Erythroblast (primary cell): ENCODE data around the gene SLC25A34.

Experiments
- GATA1 ChIP-seq: IDR thresholded peaks from 2 replicates; pipeline ENCODE4 v1.6.1; 2011; ENCODE audit warnings: low read depth, mild to moderate bottlenecking, control low read depth, low read length, moderate library complexity
- POLR2A ChIP-seq: IDR thresholded peaks from 2 replicates; pipeline ENCODE4 v1.6.1; 2011; ENCODE audit warnings: mild to moderate bottlenecking, low read length

GRCh38 chr1:15693371-15693770 lies 42.7 kb upstream of the SLC25A34 start:
- TF ChIP-seq GATA1 (no peak), POLR2A (no peak)
